Activated naive CD4-positive, alpha-beta T cell treated with anti-CD3 and anti-CD28 coated beads, Interleukin-2, amount 50 U/mL, for 16 hours (primary cell): ENCODE data around the gene OR2T35.
"Not testable (repeated sequence)": the region's sequence is repeated elsewhere in the genome, so short reads cannot be mapped to it uniquely, and the experiment has no call there.

ENCODE experiments used
- DNase-seq: peaks from one replicate; pipeline ENCODE4 v3.0.0-alpha.2; 2020

The OR2T35 gene, protein sequence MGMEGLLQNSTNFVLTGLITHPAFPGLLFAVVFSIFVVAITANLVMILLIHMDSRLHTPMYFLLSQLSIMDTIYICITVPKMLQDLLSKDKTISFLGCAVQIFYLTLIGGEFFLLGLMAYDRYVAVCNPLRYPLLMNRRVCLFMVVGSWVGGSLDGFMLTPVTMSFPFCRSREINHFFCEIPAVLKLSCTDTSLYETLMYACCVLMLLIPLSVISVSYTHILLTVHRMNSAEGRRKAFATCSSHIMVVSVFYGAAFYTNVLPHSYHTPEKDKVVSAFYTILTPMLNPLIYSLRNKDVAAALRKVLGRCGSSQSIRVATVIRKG

DNA sequence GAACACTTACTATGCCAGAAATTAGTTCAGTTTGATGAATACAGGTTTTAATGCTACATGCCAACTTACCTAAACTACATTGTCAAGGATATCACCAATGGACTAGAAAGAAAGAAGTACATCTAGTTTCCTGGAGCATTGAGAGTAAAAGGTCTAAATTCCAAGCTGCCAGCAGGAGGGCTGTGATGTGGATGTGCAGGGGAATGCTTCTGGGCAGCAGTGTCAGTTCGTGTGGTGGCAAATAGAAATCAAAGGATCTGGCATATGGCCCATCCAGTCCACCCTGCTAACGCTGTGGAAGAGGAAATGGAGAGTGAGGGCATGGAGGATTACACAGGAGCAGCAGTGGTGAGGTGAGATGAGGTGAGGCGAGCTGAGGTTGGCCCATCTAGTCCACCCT is at the start of gene OR2T35:
TSS of gene OR2T35 (minus strand) at position 101 of the 400 bp plus-strand sequence. CDS start 6,020 bp downstream, outside the sequence.
- DNase-seq = not testable (repeated sequence)

GRCh38 chr1:248691567-248692155 is 46.6 kb upstream of the OR2T35 start:
- DNase-seq = no peak

GRCh38 chr1:248688527-248689298 is 43.6 kb upstream of the OR2T35 start:
- no peak for DNase-seq

DNA sequence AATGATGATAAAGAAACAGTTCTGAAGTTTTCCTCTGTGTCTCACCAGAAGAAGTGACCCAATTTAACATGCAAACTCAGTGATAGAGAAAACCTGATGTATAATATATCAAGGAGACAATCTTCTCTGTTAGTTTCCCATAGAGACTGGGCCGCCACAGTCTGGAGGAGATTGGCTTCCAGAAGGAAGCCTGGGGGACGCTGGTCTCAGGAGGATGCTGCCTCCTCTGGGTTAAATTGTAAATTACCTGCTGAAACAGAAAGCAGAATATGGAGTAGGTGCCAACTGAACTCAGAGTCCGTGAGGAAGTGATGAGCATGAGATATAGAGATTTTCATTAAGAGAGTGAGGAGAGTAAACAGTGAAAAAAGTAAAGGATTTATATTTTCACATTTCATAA is 41.7 kb upstream of the OR2T35 start:
- no peak for DNase-seq

DNA sequence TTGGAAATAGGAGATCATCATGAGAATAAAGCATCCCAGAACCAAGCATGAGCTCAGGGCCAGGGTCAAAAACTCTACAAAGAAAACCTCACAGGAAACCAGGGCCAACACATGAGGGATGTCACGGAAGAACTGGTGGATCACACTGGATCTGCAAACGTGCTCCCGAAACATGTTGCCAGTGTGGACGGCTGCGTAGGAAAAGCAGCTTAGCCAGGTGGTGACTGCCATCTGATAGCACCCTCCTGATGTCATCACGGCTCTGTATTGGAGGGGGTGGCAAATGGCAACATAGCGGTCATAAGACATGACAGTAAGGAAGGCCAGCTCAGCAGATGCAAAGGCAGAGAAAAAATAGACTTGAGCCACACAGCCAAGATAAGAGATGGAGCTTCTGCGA is 36.6 kb upstream of the OR2T35 start:
- DNase-seq = no peak

DNA sequence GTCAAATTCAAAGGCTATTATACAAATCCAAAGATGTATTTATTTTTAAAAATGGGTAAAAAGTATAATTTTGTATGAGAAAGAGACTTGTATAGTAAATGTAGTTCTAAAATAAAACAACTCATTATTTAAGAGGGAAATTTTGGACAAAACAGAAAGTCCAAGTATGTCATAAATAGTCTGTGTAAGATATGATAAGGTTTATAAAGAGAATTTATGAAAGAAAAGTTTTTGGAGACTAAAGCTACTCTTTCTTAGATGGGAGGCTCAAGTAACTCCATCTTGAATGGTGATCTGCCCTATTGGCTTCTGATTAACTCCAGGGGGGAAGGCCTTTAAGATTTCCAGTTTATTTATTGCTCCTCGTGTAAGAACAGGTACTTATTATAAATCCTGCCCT is 24.9 kb upstream of the OR2T35 start:
- DNase-seq = no peak

GRCh38 chr1:248663453-248664328 is 18.6 kb upstream of the OR2T35 start:
- not testable (repeated sequence) for DNase-seq

- DNase-seq = not testable (repeated sequence)
Measured at GRCh38 chr1:248656797-248657196, 11.7 kb upstream of the OR2T35 start.

- not testable (repeated sequence) for DNase-seq
Measured at GRCh38 chr1:248655354-248655753, 10.3 kb upstream of the OR2T35 start, which contains the start of gene OR2T27. TSS of gene OR2T27 (minus strand) at chr1:248655528. CDS start at chr1:248650884, 4,644 bp downstream.

DNA sequence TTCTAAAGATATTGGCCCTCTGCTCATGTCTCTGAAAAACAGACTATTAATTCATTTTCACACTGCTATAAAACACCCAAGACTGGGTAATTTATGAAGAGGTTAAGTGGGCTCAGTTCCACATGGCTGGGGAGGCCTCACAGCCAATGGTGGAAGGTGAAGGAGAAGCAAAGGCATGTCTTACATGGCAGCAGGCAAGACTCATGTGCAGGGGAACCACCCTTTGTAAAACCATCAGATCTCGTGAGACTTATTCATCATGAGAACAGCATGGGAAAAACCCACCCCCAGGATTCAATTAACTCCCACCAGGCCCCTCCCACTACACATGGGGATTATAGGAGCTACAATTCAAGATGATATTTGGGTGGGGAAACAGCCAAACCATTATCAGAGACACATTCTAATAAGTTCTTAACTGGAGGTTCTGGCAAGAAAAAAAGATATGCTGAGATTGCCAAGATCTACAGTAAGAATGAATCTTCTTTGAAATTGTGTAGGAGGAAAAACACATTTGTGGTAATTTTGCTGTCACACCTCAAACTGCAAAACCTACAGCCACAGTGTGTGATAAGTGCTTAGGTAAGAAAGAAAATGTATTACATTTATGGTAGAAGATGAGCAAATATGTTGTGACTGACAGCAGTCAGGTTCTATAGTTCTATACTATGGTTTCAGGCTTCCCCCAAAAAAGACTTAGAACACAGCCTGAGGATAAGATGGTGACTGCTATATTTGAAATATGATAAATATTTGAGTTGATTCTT is 3.9 kb upstream of the OR2T35 start:
- not testable (repeated sequence) for DNase-seq

- DNase-seq = not testable (repeated sequence)
Measured at GRCh38 chr1:248642971-248643651, 2.0 kb downstream of the OR2T35 start.

DNA sequence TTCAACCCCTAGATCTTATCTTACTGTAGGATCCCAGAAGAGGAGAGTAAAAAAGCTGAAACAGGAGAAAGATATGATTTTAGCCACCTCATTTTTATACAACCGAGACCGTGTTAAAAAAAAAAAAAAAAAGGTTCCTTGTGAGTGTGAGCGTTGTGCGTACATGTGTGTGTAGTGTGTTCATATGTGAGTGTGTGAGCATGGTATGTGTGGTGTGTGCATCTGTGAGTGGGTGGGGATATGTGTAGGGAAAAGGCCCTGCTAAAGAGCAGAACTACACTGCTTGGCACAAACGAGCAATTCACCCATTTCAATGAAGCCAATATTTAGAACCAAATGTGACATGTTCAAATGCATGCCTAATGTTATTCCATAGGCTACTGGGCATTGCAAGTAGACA is 3.5 kb downstream of the OR2T35 start:
- not testable (repeated sequence) for DNase-seq

GRCh38 chr1:248640906-248641305 is 4.2 kb downstream of the OR2T35 start:
- DNase-seq = not testable (repeated sequence)

GRCh38 chr1:248639652-248640051 is 5.4 kb downstream of the OR2T35 start:
- not testable (repeated sequence) for DNase-seq

DNA sequence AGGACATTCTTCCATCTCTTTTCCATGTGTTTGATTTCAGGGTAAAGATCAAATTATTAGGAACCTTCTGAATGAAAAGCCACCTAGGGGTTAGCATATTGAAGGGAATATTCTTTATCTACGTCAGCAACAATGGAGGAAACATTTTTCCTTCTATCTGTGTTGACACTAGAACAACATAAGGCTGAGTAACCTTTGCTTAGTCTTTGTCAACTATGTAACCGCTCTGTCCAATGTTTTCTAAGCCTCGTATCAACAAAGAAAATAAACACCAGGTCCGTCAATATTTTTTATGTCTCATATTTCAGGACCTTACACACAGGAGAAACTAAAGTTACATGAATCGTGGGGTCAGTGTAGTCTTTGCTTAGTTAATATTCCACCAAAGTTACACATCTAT is 8.5 kb downstream of the OR2T35 start:
- DNase-seq = not testable (repeated sequence)

GRCh38 chr1:248634991-248635390 is 10.1 kb downstream of the OR2T35 start, which contains the start of gene OR2T11:
TSS of gene OR2T11 (minus strand) at chr1:248635091. CDS start at chr1:248627128, 7,963 bp downstream.
- not testable (repeated sequence) for DNase-seq

GRCh38 chr1:248631354-248632008 is 13.6 kb downstream of the OR2T35 start:
- no peak for DNase-seq

GRCh38 chr1:248630551-248630950 is 14.5 kb downstream of the OR2T35 start:
- DNase-seq = no peak

GRCh38 chr1:248627971-248628844 is 16.9 kb downstream of the OR2T35 start:
- DNase-seq = no peak
